H1 (cell line): ENCODE results near the gene GABARAPL2. TPM values are rescaled to one million over a fixed set of nuclear protein-coding genes. Genes with fewer than 3 reads are reported as not detected.

ENCODE experiments used
- E2F6 ChIP-seq: IDR thresholded peaks from 2 replicates; pipeline ENCODE4 v1.6.1; 2012; ENCODE audit warnings: inconsistent platforms
- EP300 ChIP-seq, 2 experiments: IDR thresholded peaks; 1 replicate in 1 of 2; 2 replicates in 1 of 2; pipeline ENCODE4 v1.6.1; 2011 to 2012; ENCODE audit warnings: low read depth in 2 of 2, low read length in 2 of 2, mild to moderate bottlenecking in 2 of 2, borderline replicate concordance in 1 of 2, inconsistent platforms in 1 of 2, moderate library complexity in 1 of 2
- GABPA ChIP-seq: IDR thresholded peaks from 2 replicates; pipeline ENCODE4 v1.6.1; 2011; ENCODE audit warnings: mild to moderate bottlenecking, low read length, moderate library complexity, borderline replicate concordance; ENCODE audit not compliant: insufficient read depth
- SP1 ChIP-seq: IDR thresholded peaks from 2 replicates; pipeline ENCODE4 v1.6.1; 2011; ENCODE audit warnings: low read depth, low read length
- SUZ12 ChIP-seq: fragments of 200-600 bp; sonication (generic); IDR thresholded peaks from 2 replicates; pipeline ENCODE4 v1.6.1; 2012; ENCODE audit warnings: mild to moderate bottlenecking, inconsistent platforms, low read length, moderate library complexity, mixed read lengths
- TCF12 ChIP-seq: IDR thresholded peaks from 2 replicates; pipeline ENCODE4 v1.6.1; 2011; ENCODE audit warnings: low read depth, mild to moderate bottlenecking, low read length
- polyA plus RNA-seq, 7 experiments: library from polyadenylated mRNA; depleted of rRNA in 3 of 7; stranded (reverse) in 5 of 7; unstranded in 2 of 7; fragments of >200 nt in 5 of 7; fragments of 200-250 nt in 2 of 7; gene quantifications; 1 replicate in 5 of 7; 2 replicates in 1 of 7; 4 replicates in 1 of 7; pipeline versions ENCODE4 v1.2.1 to v1.2.3, GENCODE V29; 2011 to 2013; ENCODE audit warnings: missing spikeins in 2 of 7, mixed read lengths in 2 of 7
- total RNA-seq: library from RNA; stranded (reverse); fragmentation: NEBNext Ultra II Directional; extraction: Animal tissue kit (Norgen Biotek cat#: 25700); gene quantifications from 2 replicates; pipeline ENCODE4 v1.2.1, GENCODE V29; 2021

The GABARAPL2 gene
- total and polyA plus RNA-seq, 2 of the 8 experiments (the other 6 are each of a cell fraction or from before 2014, with no cell fraction given) = 65.8 to 71.3 TPM

GRCh38 chr16:75603241-75603640 lies 37.1 kb downstream of the GABARAPL2 start (continued):
- TF ChIP-seq E2F6 (no peak), EP300 (IDR thresholded peaks at IDR 0.05; ENCODE audit: borderline replicate concordance in 1 of 2, low read depth in 2 of 2, low read length in 2 of 2) (no peak), SUZ12 (no peak), TCF12 (no peak), GABPA (no peak), SP1 (no peak)
